GM12891 (cell line): Measurements from ENCODE around the gene CMPK2.

Source experiments
- POLR2A ChIP-seq: IDR thresholded peaks from 2 replicates; pipeline ENCODE4 v1.6.1; 2011; ENCODE audit warnings: low read depth, low read length, control low read depth
- POLR2AphosphoS5 ChIP-seq: IDR thresholded peaks from 2 replicates; pipeline ENCODE4 v1.6.1; 2011; ENCODE audit warnings: low read depth, low read length, control low read depth

- TF ChIP-seq POLR2AphosphoS5 = no peak
- TF ChIP-seq POLR2A = no peak
Observed at GRCh38 chr2:6864231-6864754, 1.4 kb downstream of the CMPK2 start.
